Stimulated activated CD8-positive, alpha-beta memory T cell treated with anti-CD3 and anti-CD28 coated beads, Interleukin-12 subunit alpha, Interleukin-12 subunit beta, amount 100 ng/mL, for 1 hour (primary cell): ENCODE data around the gene LRRC27.

Experiments used
- DNase-seq: peaks from one replicate; pipeline ENCODE4 v3.0.0-alpha.2; 2020; ENCODE audit warnings: low read depth

The LRRC27 gene

DNA sequence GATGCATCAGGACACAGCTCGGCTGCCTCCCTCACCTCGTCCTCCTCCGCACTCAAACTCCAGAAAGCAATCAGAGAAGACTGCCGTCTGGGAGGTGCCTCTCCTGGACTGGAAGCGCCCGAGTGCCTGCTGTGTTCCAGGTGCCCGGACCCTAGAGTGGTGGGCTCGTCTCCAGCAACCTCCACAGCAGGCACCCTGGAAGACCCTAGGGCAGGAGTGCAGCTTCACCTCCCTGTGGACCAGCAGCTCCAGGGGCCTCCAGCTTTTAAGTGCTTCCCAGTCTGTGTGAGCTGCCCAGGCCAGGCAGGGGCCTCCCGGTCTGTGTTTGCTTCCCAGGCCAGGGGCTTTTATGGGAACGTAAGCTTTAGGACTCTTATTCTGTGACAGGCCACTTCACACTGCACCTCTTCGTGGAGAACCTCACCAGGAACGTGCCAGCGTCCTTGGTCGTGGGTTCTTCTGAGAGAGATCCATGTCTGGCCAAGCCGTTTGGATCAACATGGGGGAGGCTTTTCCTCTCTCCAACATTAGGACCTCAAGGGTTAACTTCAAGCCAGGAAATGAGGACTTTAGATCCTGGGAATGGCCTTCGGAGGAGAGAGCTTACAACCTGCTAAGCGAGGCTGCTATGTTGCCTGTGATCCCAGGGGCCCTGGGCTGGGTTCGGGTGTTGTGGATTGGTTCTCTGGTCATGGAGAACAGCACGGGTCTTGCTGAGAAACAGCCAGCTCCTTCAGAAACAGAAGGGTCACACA lies 59.1 kb downstream of the LRRC27 start:
- no peak for DNase-seq

- no peak for DNase-seq
Measured at GRCh38 chr10:132391676-132392020, 59.7 kb downstream of the LRRC27 start.

GRCh38 chr10:132392184-132392800 lies 60.3 kb downstream of the LRRC27 start:
- no peak for DNase-seq

GRCh38 chr10:132392811-132393694 lies 61.1 kb downstream of the LRRC27 start:
- DNase-seq = no peak

DNA sequence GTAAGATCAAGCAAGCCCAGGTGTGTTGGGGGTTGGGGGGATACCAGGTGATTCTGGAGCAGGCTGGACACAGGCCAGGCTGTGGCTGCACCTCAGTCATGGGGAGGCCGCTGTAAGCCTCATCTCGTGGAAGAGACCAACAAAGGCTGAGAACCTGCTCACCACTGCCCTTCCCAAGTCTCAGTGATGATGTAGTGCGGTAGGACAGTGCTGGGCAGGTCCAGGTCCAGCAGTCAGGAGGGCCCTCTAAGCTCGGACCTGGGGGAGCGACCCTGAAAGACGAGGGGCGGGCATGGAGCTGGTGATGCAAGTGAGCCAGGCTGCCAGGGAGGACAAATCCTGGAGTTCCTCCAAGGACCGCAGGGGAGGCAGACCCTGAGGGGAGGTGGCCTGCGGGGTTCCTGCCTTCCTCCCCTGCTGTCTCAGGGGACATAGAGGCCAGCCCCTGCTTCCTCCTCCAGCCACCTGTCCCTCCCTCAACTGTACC lies 61.7 kb downstream of the LRRC27 start:
- DNase-seq = no peak

- no peak for DNase-seq
Measured at GRCh38 chr10:132394201-132394811, 62.3 kb downstream of the LRRC27 start.

DNA sequence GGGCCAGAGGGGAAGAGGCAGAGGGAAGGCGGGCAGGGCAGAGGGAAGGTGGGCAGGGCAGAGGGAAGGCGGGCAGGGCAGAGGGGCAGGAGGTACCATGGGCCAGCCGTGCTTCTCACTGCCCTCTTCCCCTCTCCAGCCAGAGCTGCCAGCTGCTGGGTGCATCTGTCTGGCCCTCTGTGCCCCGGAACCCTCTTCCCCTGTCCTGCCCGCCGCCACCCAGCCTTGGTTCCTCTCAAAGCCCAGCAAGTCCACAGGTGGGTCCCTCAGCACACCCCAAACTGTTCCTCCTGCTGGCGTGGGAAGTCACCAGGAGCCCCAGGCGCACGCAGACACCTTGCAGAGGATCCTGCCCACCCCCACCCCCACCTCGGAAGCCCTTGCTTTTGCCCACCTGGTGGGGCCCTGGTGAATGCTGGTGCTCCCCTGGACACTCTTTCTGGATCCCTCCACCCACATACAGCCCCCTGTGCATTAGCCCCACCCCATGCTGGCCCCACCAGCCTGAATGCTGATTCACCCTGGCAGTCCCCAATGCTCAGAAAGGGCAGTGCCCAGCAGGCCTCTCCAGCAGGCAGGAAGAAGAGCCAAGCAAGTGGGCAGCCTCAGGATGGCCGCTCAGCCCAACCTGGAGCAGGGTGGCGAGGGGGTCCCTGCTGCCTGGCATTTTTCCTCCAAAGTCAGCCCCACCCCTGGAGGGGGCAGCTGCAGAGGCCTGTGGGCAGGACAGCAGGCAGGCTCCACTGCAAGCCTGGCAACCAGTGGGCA lies 63.1 kb downstream of the LRRC27 start:
- DNase-seq = no peak

GRCh38 chr10:132395704-132396493 lies 63.9 kb downstream of the LRRC27 start:
- no peak for DNase-seq

- peak; percentile 36 for DNase-seq
Measured at GRCh38 chr10:132396494-132397035, 64.6 kb downstream of the LRRC27 start.

DNA sequence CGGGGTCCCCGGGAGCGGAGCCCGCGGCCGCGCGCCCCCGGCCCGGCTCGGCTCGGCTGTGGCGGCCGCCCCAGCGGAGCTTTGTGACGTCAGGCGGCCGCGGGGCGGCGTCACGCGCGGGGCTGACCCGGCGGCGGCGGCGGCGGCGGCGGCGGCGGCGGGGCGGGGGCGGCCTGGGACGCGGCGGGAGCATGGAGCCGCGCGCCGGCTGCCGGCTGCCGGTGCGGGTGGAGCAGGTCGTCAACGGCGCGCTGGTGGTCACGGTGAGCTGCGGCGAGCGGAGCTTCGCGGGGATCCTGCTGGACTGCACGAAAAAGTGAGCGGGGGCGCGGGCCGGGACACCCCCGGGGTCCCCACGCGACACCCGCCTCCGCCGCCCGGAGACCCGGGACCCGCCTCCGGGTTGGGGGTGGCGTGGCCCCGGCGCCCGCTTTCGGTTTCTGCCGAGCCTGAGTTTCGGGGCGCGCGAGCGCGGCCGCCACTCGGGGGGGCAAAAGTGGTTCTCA lies 65.1 kb downstream of the LRRC27 start, which contains the start of gene PWWP2B:
Gene PWWP2B, plus strand, starts transcription at position 165 of the 506 bp plus-strand sequence. Its CDS starts 27 bp downstream, at position 192.
- DNase-seq = peak; percentile 32

- DNase-seq = no peak
Measured at GRCh38 chr10:132397671-132398565, 65.9 kb downstream of the LRRC27 start.

DNA sequence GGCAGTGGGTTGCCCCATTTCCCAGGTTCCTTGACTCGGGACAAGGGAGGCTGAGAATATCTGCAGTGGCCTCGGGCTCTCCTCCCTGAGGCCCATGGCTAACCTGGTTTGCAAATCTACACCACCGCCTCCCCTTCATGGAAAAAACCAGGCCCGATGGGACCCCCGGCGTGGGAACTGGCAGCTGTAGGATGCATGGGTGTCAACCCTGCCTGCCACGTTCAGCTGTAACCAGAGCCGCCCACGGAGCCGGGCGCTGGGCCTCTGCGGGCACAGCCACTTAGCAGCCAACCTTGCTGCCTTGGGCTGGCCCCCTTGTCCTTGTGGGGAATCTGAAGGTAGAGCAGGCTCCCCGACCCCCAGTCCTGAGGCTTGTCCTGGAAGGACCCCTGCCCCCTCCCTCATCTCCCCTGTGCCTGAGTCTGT lies 66.6 kb downstream of the LRRC27 start:
- no peak for DNase-seq

DNA sequence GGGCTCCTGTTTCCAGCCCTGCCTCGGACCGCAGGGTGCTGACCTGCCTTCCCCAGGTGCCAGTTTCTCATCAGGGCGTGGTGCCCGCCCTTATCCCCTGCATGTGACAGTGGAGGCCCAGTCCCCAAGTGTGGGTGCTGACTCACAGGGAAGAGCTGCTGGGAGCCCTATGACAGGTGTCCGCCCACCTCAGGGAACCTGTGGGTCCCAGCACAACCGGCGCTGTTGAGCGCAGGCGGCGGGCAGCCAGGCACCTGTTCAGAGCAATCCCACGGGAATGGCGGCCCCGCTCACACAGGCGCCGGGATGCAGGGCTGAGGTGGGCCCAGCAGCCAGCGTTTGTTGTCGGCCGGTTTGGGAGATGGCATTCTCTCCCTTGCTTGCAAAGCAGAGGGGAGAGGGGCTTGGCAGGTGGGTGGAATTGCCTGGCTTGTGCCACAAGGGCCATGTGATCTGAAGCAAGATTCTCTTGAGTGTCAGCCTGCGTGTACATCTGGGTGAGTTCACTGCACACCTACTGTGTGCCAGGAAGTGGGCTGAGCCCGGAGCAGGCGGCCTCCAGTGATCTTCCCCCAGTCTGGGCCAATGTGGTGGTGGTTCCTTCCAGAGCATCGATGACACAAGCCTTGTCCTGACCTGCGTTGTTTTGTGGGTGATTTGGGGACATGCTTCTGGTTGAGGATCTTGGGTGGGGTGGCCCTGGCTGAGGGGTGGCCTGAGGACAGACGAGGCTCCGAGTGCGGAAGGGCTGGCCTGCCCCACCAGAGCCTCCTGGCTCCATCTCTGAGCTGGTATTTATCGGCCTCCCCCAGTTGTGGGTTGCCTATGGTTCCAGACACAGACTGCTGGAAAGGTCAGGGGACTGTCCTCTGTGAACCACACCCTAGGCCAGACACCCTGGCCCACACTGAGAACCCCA lies 67.4 kb downstream of the LRRC27 start:
- no peak for DNase-seq

DNA sequence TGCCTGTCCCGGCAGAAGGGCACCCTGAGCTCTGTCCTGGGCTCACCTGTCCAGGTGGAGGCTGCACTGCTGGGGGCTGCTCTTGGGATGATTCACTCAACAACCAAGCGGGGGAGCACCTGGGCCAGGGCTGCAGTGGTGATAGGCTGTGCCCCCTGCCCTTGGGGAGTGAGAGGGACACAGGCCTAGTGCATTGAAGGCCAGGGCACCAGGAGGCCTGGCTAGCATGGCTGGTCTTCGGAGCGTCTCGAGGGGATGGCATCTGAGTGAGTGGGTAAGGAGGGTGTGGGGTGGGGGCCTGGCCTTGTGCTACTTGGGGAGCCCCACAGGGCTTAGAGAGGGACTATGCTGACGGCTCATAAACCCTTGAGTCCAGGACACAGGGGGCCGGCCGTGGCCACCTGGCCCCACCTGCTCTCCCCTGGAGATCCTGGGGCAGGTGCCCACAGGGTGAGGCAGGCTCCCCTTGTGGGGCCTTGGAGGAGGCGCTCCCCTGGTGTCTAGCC lies 68.1 kb downstream of the LRRC27 start:
- DNase-seq = no peak

DNA sequence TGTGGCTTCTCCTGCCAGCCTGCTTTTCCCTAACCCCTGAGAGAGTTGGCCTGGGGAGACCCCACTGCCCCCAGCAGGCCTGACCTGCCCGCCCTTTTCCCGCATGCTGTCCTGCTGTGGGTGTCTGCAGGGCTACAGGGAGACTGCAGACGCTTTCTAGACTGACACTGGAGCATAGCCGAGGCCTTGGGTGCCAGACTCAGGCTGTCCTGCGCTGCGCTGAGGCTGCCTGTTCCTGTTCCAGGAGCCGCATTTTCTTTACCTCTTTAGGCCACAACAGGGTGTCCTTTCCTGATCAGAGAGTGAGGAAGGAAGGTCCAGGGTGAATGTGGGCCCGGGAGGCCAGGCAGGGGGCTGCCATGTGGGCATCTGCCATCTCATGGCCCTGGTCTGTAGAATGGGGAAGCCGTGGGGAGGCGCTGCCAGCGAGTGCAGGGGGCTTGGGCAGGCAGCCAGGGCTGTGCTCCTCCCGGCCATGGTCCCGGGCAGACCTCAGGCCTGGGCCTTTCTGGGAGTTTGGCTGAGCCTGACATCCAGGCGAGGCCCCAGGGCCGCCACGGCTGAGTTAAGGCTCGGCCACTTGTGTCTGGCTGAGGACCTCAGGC lies 68.7 kb downstream of the LRRC27 start:
- no peak for DNase-seq

DNA sequence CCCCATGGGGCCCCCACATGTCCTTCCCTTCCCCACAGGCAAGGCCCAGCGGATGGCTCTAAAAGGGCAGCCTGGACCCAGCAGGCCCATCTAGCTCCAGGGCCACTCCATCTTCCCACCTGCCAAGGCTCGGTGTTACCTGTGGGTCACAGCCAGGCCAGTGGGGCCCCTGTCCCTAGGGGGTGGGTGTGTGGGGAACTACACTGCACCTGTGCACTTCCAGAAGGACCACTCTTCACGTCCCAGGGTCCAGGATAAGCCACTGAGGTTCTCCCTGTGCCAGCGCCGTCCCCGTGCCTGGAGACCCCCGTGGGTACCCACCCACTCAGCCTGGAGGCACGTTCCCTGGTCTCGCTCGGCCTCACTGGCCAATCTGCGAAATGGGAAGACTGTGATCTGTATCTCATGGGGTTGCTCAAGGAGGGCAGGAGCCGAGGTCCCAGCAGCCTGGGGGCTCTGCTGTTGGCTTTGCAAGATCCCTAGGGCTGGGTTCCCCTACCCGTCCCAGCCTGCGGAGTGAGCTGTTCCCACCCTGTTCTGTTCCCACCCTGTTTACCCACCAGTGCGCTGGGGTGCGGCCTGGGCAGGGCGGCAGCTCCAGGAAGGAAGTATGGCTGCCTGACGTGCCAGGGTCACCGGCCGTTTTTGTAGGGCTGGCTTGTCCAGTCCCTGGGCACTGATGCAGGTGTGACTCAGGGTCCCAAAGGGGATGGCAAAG lies 69.6 kb downstream of the LRRC27 start:
- no peak for DNase-seq
